CD1c-positive myeloid dendritic cell (primary cell): ENCODE results near the gene MLPH.
A peak's percentile ranks its signal among the peaks of the same experiment; 100 is the strongest.

ENCODE experiments used
- DNase-seq: peaks from one replicate; pipeline ENCODE4 v3.0.0-alpha.2; 2016; ENCODE audit errors: extremely low spot score

MLPH gene

GRCh38 chr2:237567276-237568029, 80.4 kb downstream of the MLPH start:
- DNase-seq: no peak

- no peak for DNase-seq
Measured at GRCh38 chr2:237568121-237568660, 81.1 kb downstream of the MLPH start.

DNA sequence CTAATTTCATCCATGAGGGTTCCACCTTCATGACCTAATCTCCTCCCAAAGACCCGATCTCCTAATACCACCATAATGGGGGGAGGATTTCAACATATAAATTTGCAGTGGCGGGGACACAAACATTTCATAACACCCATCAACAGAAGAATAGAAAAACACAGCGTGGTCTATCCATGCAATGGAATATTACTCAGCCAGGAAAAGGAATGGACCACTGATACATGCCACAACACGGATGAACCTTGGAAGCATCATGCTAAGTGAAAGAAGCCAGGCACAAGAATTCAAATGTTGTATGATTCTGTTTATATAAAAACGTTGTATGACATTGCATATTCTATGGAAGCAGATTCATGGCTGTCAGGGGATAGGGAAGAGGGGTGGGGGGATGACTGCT, 82.0 kb downstream of the MLPH start:
- no peak for DNase-seq

DNA sequence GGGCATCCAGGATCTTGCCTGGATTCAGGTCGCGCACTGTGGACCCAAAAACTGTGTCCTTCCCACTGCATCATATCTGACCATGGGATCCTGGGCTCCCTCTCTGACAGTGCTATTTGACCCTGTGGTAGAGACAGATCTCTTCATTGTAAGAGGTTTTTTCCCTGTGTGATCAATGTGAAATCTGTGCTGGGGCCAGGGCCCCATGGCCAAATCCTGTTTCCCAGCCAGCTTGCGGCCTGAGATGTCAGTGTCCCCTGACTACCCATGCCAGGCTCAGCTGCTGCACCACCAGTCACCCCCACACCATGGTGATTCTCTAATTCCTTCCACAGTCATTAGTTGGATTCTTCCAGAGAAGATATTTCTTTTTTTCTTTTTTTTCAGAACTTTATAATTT, 82.8 kb downstream of the MLPH start:
- no peak for DNase-seq

- no peak for DNase-seq
Measured at GRCh38 chr2:237570776-237571335, 83.8 kb downstream of the MLPH start.

GRCh38 chr2:237571551-237571950, 84.5 kb downstream of the MLPH start:
- no peak for DNase-seq

- DNase-seq: peak; percentile 92
Measured at GRCh38 chr2:237572021-237572741, 85.1 kb downstream of the MLPH start.

- no peak for DNase-seq
Measured at GRCh38 chr2:237572742-237573101, 85.7 kb downstream of the MLPH start.

GRCh38 chr2:237573721-237574415, 86.8 kb downstream of the MLPH start:
- DNase-seq: no peak

GRCh38 chr2:237574467-237574866, 87.4 kb downstream of the MLPH start:
- no peak for DNase-seq

DNA sequence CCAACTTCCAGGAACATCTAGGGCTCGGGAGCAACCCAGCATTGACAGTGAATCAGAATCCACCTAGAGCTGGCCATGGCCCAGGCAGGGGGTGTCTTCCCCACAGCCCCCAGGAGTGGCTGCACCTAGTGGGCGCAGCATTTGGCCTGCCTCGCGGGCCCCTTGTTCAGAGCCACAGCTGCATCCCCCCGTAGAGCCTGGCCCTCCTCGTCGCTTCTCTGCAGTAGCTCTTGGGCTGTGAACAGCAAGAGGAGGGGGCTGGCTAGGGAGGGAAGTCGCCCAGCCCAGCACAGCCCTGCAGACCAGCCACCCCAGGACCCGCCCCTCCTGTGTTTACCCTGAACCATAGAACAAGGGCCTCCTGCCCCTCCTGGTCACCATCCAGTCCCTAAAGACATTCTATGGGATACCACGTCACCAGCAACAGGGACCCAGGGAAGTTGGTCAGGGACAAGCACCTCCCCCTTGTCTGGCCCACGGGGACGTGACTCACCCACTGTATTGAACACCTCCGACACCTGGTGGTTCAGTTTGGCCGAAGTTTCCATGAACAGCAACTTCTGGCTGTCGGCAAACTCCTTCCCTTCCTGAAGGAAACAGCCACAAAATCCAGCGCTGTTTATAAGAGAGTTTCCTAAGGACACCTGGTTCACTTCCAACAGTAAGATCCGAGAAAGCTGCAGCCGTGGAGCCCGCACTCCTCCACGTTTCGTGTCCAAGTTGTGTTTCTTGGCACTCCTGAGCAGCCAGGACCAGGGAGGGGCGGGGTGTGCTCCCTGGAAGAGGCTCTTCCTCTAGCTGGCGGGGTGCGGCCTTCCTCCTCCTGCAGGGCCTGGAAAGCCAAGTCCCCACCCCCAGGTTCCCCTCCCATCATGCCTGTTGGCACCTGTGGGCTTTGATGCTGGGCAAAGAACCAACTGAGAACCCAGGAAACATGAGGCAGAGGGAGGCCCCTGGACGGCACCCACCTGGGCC, 88.1 kb downstream of the MLPH start:
- no peak for DNase-seq

- no peak for DNase-seq
Measured at GRCh38 chr2:237575869-237576862, 89.1 kb downstream of the MLPH start.

DNA sequence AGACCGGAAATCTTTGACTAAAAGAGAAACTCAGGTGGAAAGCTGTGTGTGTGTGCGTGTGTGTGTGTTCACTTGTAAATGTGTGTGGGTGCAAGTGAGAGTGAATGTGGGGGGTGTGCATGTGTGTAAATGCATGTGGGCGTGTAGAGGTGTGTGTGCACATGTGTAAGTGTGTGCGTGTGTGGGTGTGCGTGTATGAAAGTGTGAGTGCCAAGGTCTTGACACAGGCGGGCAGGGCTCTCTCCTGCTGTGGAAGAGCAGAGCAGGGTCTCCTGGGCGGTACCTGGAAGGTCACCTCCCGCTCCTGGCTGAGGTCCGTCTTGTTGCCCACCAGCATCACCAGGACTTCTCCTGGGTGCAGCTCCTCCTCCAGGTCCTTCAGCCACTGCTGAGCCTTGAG, 89.9 kb downstream of the MLPH start:
- DNase-seq: no peak

DNA sequence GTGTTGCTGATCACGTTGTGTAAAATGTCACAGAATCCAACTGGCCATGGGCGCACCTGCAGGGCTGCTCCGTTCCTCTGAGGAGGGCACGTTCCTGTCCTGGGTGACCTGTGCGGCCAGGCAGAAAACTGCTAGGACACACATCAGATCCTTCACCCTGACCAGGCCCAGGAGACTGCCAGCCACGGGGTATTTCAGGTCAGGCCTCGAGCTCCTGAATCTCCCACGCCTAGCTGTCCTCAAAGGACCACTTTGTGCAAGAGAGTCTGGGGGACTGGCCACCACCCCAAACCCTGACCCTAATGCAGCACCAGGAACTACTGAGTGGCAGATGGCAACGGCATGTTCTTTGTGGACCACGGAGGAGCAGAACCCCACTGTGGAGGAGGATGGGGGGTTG, 90.4 kb downstream of the MLPH start:
- DNase-seq: no peak

- DNase-seq: no peak
Measured at GRCh38 chr2:237577956-237578870, 91.2 kb downstream of the MLPH start.

DNA sequence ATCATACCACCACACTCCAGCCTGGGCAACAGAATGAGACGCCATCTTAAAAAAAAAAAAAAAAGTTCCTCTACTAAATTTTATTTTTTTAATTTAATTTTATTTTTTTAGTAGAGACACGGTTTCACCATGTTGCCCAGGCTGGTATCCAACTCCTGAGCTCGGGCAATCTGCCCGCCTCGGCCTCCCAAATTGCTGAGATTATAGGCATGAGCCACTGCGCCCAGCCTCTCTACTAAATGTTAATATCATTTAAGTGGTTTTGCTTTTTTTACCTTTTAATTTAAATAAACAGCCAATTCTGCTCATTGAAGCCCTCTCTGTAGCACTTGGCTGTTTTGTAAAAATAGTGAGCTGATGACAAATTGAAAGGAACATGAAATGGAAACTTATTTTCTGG, 94.3 kb downstream of the MLPH start:
- no peak for DNase-seq

GRCh38 chr2:237581751-237582746, 95.0 kb downstream of the MLPH start:
- DNase-seq: peak; percentile 49
